H9 (cell line): ENCODE measurements around the gene PLPP1. TPM values are rescaled to one million over a fixed set of nuclear protein-coding genes. Genes with fewer than 3 reads are reported as not detected.

Experiments used
- DNase-seq: peaks from one replicate; pipeline ENCODE4 v3.0.0-alpha.2; 2017
- H2AFZ ChIP-seq: one replicate; pipeline ENCODE4 v1.6.1; 2013; ENCODE audit warnings: mild to moderate bottlenecking, low read length, control low read depth, moderate library complexity
- H2AK5ac ChIP-seq: 2 replicates; pipeline ENCODE4 v1.6.1; 2013; ENCODE audit warnings: low read length, control low read depth, mixed read lengths; ENCODE audit not compliant: insufficient read length
- H2BK120ac ChIP-seq: one replicate; pipeline ENCODE4 v1.6.1; 2013; ENCODE audit warnings: low read depth, mild to moderate bottlenecking, low read length, control low read depth, inconsistent platforms; ENCODE audit not compliant: poor library complexity, severe bottlenecking
- H2BK12ac ChIP-seq: 2 replicates; pipeline ENCODE4 v1.6.1; 2013; ENCODE audit warnings: low read length, control low read depth, mixed read lengths, low read depth; ENCODE audit not compliant: insufficient read length
- H2BK15ac ChIP-seq: 2 replicates; pipeline ENCODE4 v1.6.1; 2013; ENCODE audit warnings: low read depth, low read length, control low read depth
- H2BK20ac ChIP-seq: one replicate; pipeline ENCODE4 v1.6.1; 2013; ENCODE audit warnings: low read depth, mild to moderate bottlenecking, low read length, control low read depth, inconsistent platforms; ENCODE audit not compliant: poor library complexity, severe bottlenecking
- H2BK5ac ChIP-seq: 2 replicates; pipeline ENCODE4 v1.6.1; 2013; ENCODE audit warnings: low read length, control low read depth, mixed read lengths; ENCODE audit not compliant: insufficient read length
- H3K14ac ChIP-seq: 2 replicates; pipeline ENCODE4 v1.6.1; 2013; ENCODE audit warnings: low read length, control low read depth; ENCODE audit not compliant: insufficient read depth
- H3K18ac ChIP-seq: 2 replicates; pipeline ENCODE4 v1.6.1; 2013; ENCODE audit warnings: low read depth, mild to moderate bottlenecking, mixed read lengths, low read length, control low read depth; ENCODE audit not compliant: insufficient read length
- H3K23ac ChIP-seq: 2 replicates; pipeline ENCODE4 v1.6.1; 2013; ENCODE audit warnings: low read length, control low read depth, mixed read lengths, low read depth; ENCODE audit not compliant: insufficient read length
- H3K23me2 ChIP-seq: 2 replicates; pipeline ENCODE4 v1.6.1; 2013; ENCODE audit warnings: low read depth, mild to moderate bottlenecking, mixed read lengths, low read length, control low read depth; ENCODE audit not compliant: insufficient read length, poor library complexity, severe bottlenecking
- H3K27ac ChIP-seq: 2 replicates; pipeline ENCODE4 v1.5.1; 2013; ENCODE audit warnings: low read length, control low read depth, mixed read lengths, low read depth; ENCODE audit not compliant: insufficient read length
- H3K27me3 ChIP-seq: 2 replicates; pipeline ENCODE4 v1.6.1; 2013; ENCODE audit warnings: low read length, control low read depth, inconsistent platforms; ENCODE audit not compliant: insufficient read depth
- H3K4ac ChIP-seq: 2 replicates; pipeline ENCODE4 v1.6.1; 2013; ENCODE audit warnings: low read depth, mild to moderate bottlenecking, control low read depth, inconsistent platforms, low read length, moderate library complexity
- H3K4me1 ChIP-seq: 2 replicates; pipeline ENCODE4 v1.6.1; 2013; ENCODE audit warnings: low read length, control low read depth, inconsistent platforms; ENCODE audit not compliant: insufficient read depth
- H3K4me2 ChIP-seq: 2 replicates; pipeline ENCODE4 v1.6.1; 2013; ENCODE audit warnings: low read length, control low read depth, mixed read lengths; ENCODE audit not compliant: insufficient read length, insufficient read depth
- H3K56ac ChIP-seq: 2 replicates; pipeline ENCODE4 v1.6.1; 2013; ENCODE audit warnings: low read depth, mild to moderate bottlenecking, mixed read lengths, low read length, control low read depth; ENCODE audit not compliant: insufficient read length
- H3K79me1 ChIP-seq: 2 replicates; pipeline ENCODE4 v1.6.1; 2013; ENCODE audit warnings: low read depth, mild to moderate bottlenecking, moderate library complexity, low read length, control low read depth, inconsistent platforms; ENCODE audit not compliant: insufficient read depth, poor library complexity, severe bottlenecking
- H3K79me2 ChIP-seq: 2 replicates; pipeline ENCODE4 v1.6.1; 2013; ENCODE audit warnings: low read length, control low read depth, inconsistent platforms; ENCODE audit not compliant: insufficient read depth
- H3K9ac ChIP-seq: 2 replicates; pipeline ENCODE4 v1.6.1; 2013; ENCODE audit warnings: low read length, control low read depth, mixed read lengths; ENCODE audit not compliant: insufficient read length; ENCODE audit errors: extremely low read depth
- H3K9me3 ChIP-seq: one replicate; pipeline ENCODE4 v1.6.1; 2013; ENCODE audit warnings: low read depth, low read length, inconsistent platforms; ENCODE audit not compliant: control insufficient read depth
- H3T11ph ChIP-seq: one replicate; pipeline ENCODE4 v1.6.1; 2013; ENCODE audit warnings: mild to moderate bottlenecking, low read length, control low read depth, inconsistent platforms
- H4K20me1 ChIP-seq: one replicate; pipeline ENCODE4 v1.6.1; 2013; ENCODE audit not compliant: control insufficient read depth, insufficient read length, insufficient read depth
- H4K5ac ChIP-seq: 2 replicates; pipeline ENCODE4 v1.6.1; 2013; ENCODE audit warnings: low read depth, mild to moderate bottlenecking, mixed read lengths, low read length, control low read depth; ENCODE audit not compliant: insufficient read length
- H4K8ac ChIP-seq: replicated peaks from 2 replicates; pipeline ENCODE4 v1.6.1; 2013; ENCODE audit warnings: low read length, control low read depth, mixed read lengths, low read depth; ENCODE audit not compliant: insufficient read length
- H4K91ac ChIP-seq: 2 replicates; pipeline ENCODE4 v1.6.1; 2013; ENCODE audit warnings: low read depth, mild to moderate bottlenecking, moderate library complexity, mixed read lengths, low read length, control low read depth; ENCODE audit not compliant: insufficient read length
- H3K27ac Mint-ChIP-seq, 3 experiments: 2 replicates in 2 of 3; 3 replicates in 1 of 3; pipeline ENCODE4 v1.8.0; 2020 to 2021; ENCODE audit warnings: mixed read lengths in 3 of 3, mild to moderate bottlenecking in 1 of 3, moderate library complexity in 1 of 3
- H3K27me3 Mint-ChIP-seq: 2 replicates; pipeline ENCODE4 v1.8.0; 2021; ENCODE audit warnings: low read depth, mild to moderate bottlenecking, moderate library complexity, mixed read lengths
- H3K36me3 Mint-ChIP-seq, 3 experiments: 2 replicates in 2 of 3; 3 replicates in 1 of 3; pipeline ENCODE4 v1.8.0; 2020 to 2021; ENCODE audit warnings: low read depth in 3 of 3, mixed read lengths in 3 of 3; ENCODE audit not compliant: insufficient read depth in 1 of 3
- H3K4me1 Mint-ChIP-seq, 2 experiments: 2 replicates each; pipeline ENCODE4 v1.8.0; 2020; ENCODE audit warnings: mixed read lengths in 2 of 2
- H3K4me3 Mint-ChIP-seq, 2 experiments: 2 replicates in 1 of 2; 3 replicates in 1 of 2; pipeline ENCODE4 v1.8.0; 2020 to 2021; ENCODE audit warnings: mild to moderate bottlenecking in 2 of 2, mixed read lengths in 2 of 2, moderate library complexity in 1 of 2
- H3K9me3 Mint-ChIP-seq, 2 experiments: 2 replicates in 1 of 2; 3 replicates in 1 of 2; pipeline ENCODE4 v1.8.0; 2020; ENCODE audit warnings: mild to moderate bottlenecking in 2 of 2, mixed read lengths in 2 of 2, moderate library complexity in 1 of 2
- CTCF ChIP-seq: fragments of 200-600 bp; sonication (generic); conservative IDR thresholded peaks from 3 replicates; pipeline ENCODE4 v1.8.0; 2021; ENCODE audit warnings: antibody characterized with exemption, mild to moderate bottlenecking
- WGBS: extraction: QIAGEN DNeasy Blood & Tissue Kit; methylation state at CpG from one replicate; pipeline ENCODE4 v1.1.7; 2013; ENCODE audit warnings: missing lambda C conversion rate, low lambda C conversion rate, mixed read lengths; ENCODE audit not compliant: insufficient read length; ENCODE audit errors: extremely low coverage; 5-methylcytosine and 5-hydroxymethylcytosine counted together
- total RNA-seq: library from RNA; stranded (reverse); gene quantifications from 2 replicates; pipeline ENCODE4 v1.2.1, GENCODE V29; 2021

The PLPP1 gene
- total RNA-seq, 1 experiment from 2014 or later, result 85.9 TPM

GRCh38 chr5:55438998-55439397 lies 95.8 kb downstream of the PLPP1 start:
- Histone ChIP-seq H3K56ac (no peak overlapping the region), H2AFZ (no peak overlapping the region), H4K8ac (no peak overlapping the region), H2BK15ac (no peak overlapping the region), H2BK12ac (peak overlapping the region; percentile 15), H3K9ac (no peak overlapping the region), H2BK5ac (no peak overlapping the region), H4K5ac (no peak overlapping the region), H3K79me2 (no peaks in the 10 kb centered on the region), H2BK120ac (peak overlapping the region; percentile 14), H3K23me2 (no peaks in the 10 kb centered on the region), H3K4me1 (peaks cover 16% of the 10 kb centered on the region), H3K4me2 (no peak overlapping the region), H4K91ac (no peak overlapping the region), H3T11ph (no peak overlapping the region), H3K9me3 (peaks cover 8% of the 10 kb centered on the region), H3K79me1 (no peaks in the 10 kb centered on the region), H3K23ac (no peak overlapping the region), H3K27ac (no peak overlapping the region), H2BK20ac (no peak overlapping the region), H3K14ac (no peak overlapping the region), H3K18ac (no peak overlapping the region), H3K27me3 (no peaks in the 10 kb centered on the region), H2AK5ac (no peak overlapping the region), H4K20me1 (no peaks in the 10 kb centered on the region), H3K4ac (no peak overlapping the region)
- peaks cover 46 to 70% (median 63%) of the 10 kb centered on the region in 3 experiments for H3K36me3 Mint-ChIP-seq
- H3K9me3 Mint-ChIP-seq, result peaks cover 17 to 19% of the 10 kb centered on the region in 2 experiments
- H3K4me3 Mint-ChIP-seq, result no peak overlapping the region; a peak in 1 of 5 replicates
- H3K27me3 Mint-ChIP-seq, result no peaks in the 10 kb centered on the region; the same call in 1 of the 2 replicates
- H3K27ac Mint-ChIP-seq, result peak overlapping the region; percentile 93 to 95 (median 93)
- WGBS, result no CpG with 5 or more reads among the region's 4 CpGs
- no peak for DNase-seq
- no peak for TF ChIP-seq CTCF
- peaks cover 49% of the 10 kb centered on the region in 2 experiments for H3K4me1 Mint-ChIP-seq
